B cell (primary cell): ENCODE measurements around the gene FBLN7. TPM values are rescaled to one million over a fixed set of nuclear protein-coding genes. Genes with fewer than 3 reads are reported as not detected.

Source experiments
- ATAC-seq: fragments of 200-7000 bp; cut with Tn5 transposase; one replicate; pipeline ENCODE4 v1.10.0; 2021; ENCODE audit warnings: low read depth, mild to moderate bottlenecking, moderate number of reproducible peaks, moderate library complexity
- CTCF ChIA-PET: fragments of 350-600 bp; sonication (Branson Sonifier 250); formaldehyde crosslinking; loops from one replicate; lab custom pipeline; 2021; ENCODE audit warnings: antibody characterized with exemption, inconsistent platforms; lab: Charles Lee
- POLR2A ChIA-PET: fragments of 350-600 bp; sonication (Branson Sonifier 250); formaldehyde crosslinking; loops from one replicate; lab custom pipeline; 2021; ENCODE audit warnings: antibody characterized with exemption; lab: Charles Lee
- DNase-seq: peaks from one replicate; pipeline ENCODE4 v3.0.0; 2013
- H2AFZ ChIP-seq: 2 replicates; pipeline ENCODE4 v1.6.1; 2012; ENCODE audit warnings: mild to moderate bottlenecking, low read depth, low read length; ENCODE audit not compliant: insufficient read depth, poor library complexity, severe bottlenecking
- H3K27ac ChIP-seq, 2 donors: 1 replicate in 1 of 2; 2 replicates in 1 of 2; pipeline ENCODE4 v1.5.1; 2012 to 2013; ENCODE audit warnings: low read length in 2 of 2, mild to moderate bottlenecking in 2 of 2, moderate library complexity in 1 of 2
- H3K27me3 ChIP-seq, 4 experiments: fragments of 200-600 bp in 1 of 4; sonication (generic) in 1 of 4; replicated peaks in 1 of 4; 1 replicate in 2 of 4; 2 replicates in 2 of 4; pipeline versions ENCODE4 v1.6.1 to v1.7.0; 2013 to 2016; ENCODE audit warnings: low read length in 3 of 4, mild to moderate bottlenecking in 2 of 4, mixed read lengths in 1 of 4, moderate library complexity in 1 of 4; ENCODE audit not compliant: insufficient read depth in 4 of 4, control insufficient read depth in 3 of 4; ENCODE audit errors: control extremely low read depth in 1 of 4
- H3K36me3 ChIP-seq, 2 experiments: replicated peaks in 1 of 2; 1 replicate in 1 of 2; 2 replicates in 1 of 2; pipeline versions ENCODE4 v1.6.1 to v1.7.1; 2013; ENCODE audit warnings: low read length in 1 of 2; ENCODE audit not compliant: insufficient read depth in 2 of 2, control insufficient read depth in 1 of 2; ENCODE audit errors: control extremely low read depth in 1 of 2, extremely low read depth in 1 of 2
- H3K4me1 ChIP-seq, 2 donors: fragments of 200-600 bp in 1 of 2; sonication (generic) in 1 of 2; 1 replicate in 1 of 2; 2 replicates in 1 of 2; pipeline versions ENCODE4 v1.5.1 to v1.6.1; 2013 to 2017; ENCODE audit warnings: low read length in 2 of 2; ENCODE audit not compliant: control insufficient read depth in 2 of 2, insufficient read depth in 2 of 2
- H3K4me2 ChIP-seq: replicated peaks from 2 replicates; pipeline ENCODE3; 2012; ENCODE audit warnings: mild to moderate bottlenecking, low read depth, low read length; ENCODE audit not compliant: poor library complexity, severe bottlenecking
- H3K4me3 ChIP-seq, 5 experiments: fragments of 200-600 bp in 1 of 5; sonication (generic) in 1 of 5; 1 replicate in 3 of 5; 2 replicates in 2 of 5; pipeline versions ENCODE4 v1.5.1 to v1.7.0; 2011 to 2016; ENCODE audit warnings: low read length in 4 of 5, mild to moderate bottlenecking in 4 of 5, low read depth in 2 of 5, control low read depth in 1 of 5, moderate library complexity in 1 of 5; ENCODE audit not compliant: insufficient read depth in 1 of 5; ENCODE audit errors: control extremely low read depth in 1 of 5, extremely low read depth in 1 of 5
- H3K79me2 ChIP-seq: fragments of 200-600 bp; sonication (generic); one replicate; pipeline ENCODE4 v1.6.0; 2016; ENCODE audit warnings: low read length; ENCODE audit not compliant: control insufficient read depth, insufficient read depth
- H3K9ac ChIP-seq: fragments of 200-600 bp; sonication (generic); 2 replicates; pipeline ENCODE4 v1.6.1; 2017; ENCODE audit warnings: mild to moderate bottlenecking, low read length, moderate library complexity
- H3K9me3 ChIP-seq, 3 donors: one replicate each; pipeline versions ENCODE4 v1.6.1 to v1.7.1; 2013; ENCODE audit warnings: low read length in 2 of 3; ENCODE audit not compliant: control insufficient read depth in 2 of 3, insufficient read depth in 1 of 3; ENCODE audit errors: control extremely low read depth in 1 of 3
- H4K20me1 ChIP-seq: 2 replicates; pipeline ENCODE4 v1.6.0; 2012; ENCODE audit warnings: mild to moderate bottlenecking, low read length; ENCODE audit not compliant: insufficient read depth, control insufficient read depth, poor library complexity, severe bottlenecking
- H3K27ac Mint-ChIP-seq: one replicate; pipeline ENCODE4 v1.8.0; 2021; ENCODE audit warnings: mixed read lengths
- H3K27me3 Mint-ChIP-seq: one replicate; pipeline ENCODE4 v1.8.0; 2021; ENCODE audit warnings: mixed read lengths
- H3K4me1 Mint-ChIP-seq: one replicate; pipeline ENCODE4 v1.8.0; 2021; ENCODE audit warnings: mixed read lengths
- H3K4me3 Mint-ChIP-seq: one replicate; pipeline ENCODE4 v1.8.0; 2021; ENCODE audit warnings: mixed read lengths
- H3K9me3 Mint-ChIP-seq: one replicate; pipeline ENCODE4 v1.8.0; 2022; ENCODE audit warnings: mixed read lengths; ENCODE audit not compliant: insufficient read depth
- CTCF ChIP-seq: fragments of 200-600 bp; IDR thresholded peaks from one replicate; pipeline ENCODE4 v1.8.0; 2022; ENCODE audit warnings: antibody characterized with exemption, mild to moderate bottlenecking
- EZH2 ChIP-seq: IDR thresholded peaks from 2 replicates; pipeline ENCODE4 v1.6.1; 2012; ENCODE audit warnings: borderline replicate concordance, low read depth, mild to moderate bottlenecking, moderate library complexity, low read length; ENCODE audit not compliant: insufficient read depth, poor library complexity, severe bottlenecking
- WGBS: methylation state at CpG from one replicate; pipeline ENCODE4 v1.1.5; 2013; ENCODE audit warnings: missing lambda C conversion rate; ENCODE audit not compliant: insufficient coverage; 5-methylcytosine and 5-hydroxymethylcytosine counted together
- intact Hi-C: fragments of 100-400 bp; cut with micrococcal nuclease; formaldehyde crosslinking; loops from one replicate; pipeline ENCODE4 v1.10.0; 2022
- polyA plus RNA-seq: library from polyadenylated mRNA; depleted of rRNA; stranded (reverse); fragments of >200 nt; gene quantifications from 2 replicates; pipeline ENCODE4 v1.2.3, GENCODE V29; 2012
- total RNA-seq, 2 donors: library from RNA; stranded (reverse); fragments of 120-200 nt in 1 of 2; gene quantifications; 1 replicate in 1 of 2; 2 replicates in 1 of 2; pipeline versions ENCODE4 v1.2.3 to v1.2.4, GENCODE V29; 2013 to 2022

The FBLN7 gene
- total and polyA plus RNA-seq, 2 donors (not counting 1 experiment from before 2014, with no cell fraction given) = 0.13 to 1.1 TPM

- ChIA-PET POLR2A (no interaction called here), CTCF (no interaction called here)
- H3K27ac Mint-ChIP-seq = no peak overlapping the region
- Histone ChIP-seq H3K4me2 (no peak overlapping the region), H3K9ac (no peak overlapping the region), H3K79me2 (no peaks in the 10 kb centered on the region), H3K4me1 (no peaks in the 10 kb centered on the region), H2AFZ (no peak overlapping the region), H3K27me3 (peaks cover 0 to 6% (median 0%) of the 10 kb centered on the region in 4 experiments), H3K36me3 (no peaks in the 10 kb centered on the region), H3K4me3 (no peak overlapping the region), H3K27ac (no peak overlapping the region), H3K9me3 (peaks cover 2 to 7% (median 3%) of the 10 kb centered on the region in 3 donors), H4K20me1 (no peaks in the 10 kb centered on the region)
- TF ChIP-seq CTCF (no peak), EZH2 (no peak)
- intact Hi-C loops = no loop called here
- ATAC-seq (no peak), DNase-seq (no peak)
- peaks cover 6% of the 10 kb centered on the region for H3K9me3 Mint-ChIP-seq
- peaks cover 5% of the 10 kb centered on the region for H3K4me1 Mint-ChIP-seq
- H3K4me3 Mint-ChIP-seq = no peak overlapping the region
- peaks cover 4% of the 10 kb centered on the region for H3K27me3 Mint-ChIP-seq
These were observed 60.6 kb downstream of the FBLN7 start for GRCh38 chr2:112198780-112199179.

- H3K4me3 Mint-ChIP-seq = no peak overlapping the region
- ChIA-PET POLR2A (no interaction called here), CTCF (no interaction called here)
These were observed 61.0 kb downstream of the FBLN7 start for GRCh38 chr2:112199188-112199587.

More at GRCh38 chr2:112199188-112199587, 61.0 kb downstream of the FBLN7 start:
- H3K36me3 ChIP-seq = no peaks in the 10 kb centered on the region
- H4K20me1 ChIP-seq = no peaks in the 10 kb centered on the region
- no peak overlapping the region for H3K27ac ChIP-seq
- no peak overlapping the region for H3K4me3 ChIP-seq
- peaks cover 3 to 7% (median 6%) of the 10 kb centered on the region in 3 donors for H3K9me3 ChIP-seq
- WGBS = 70% methylated on average over 3 of the region's 3 CpGs
- Mint-ChIP-seq H3K27me3 (peaks cover 4% of the 10 kb centered on the region), H3K27ac (no peak overlapping the region), H3K4me1 (peaks cover 5% of the 10 kb centered on the region), H3K9me3 (peaks cover 6% of the 10 kb centered on the region)
- intact Hi-C loops = no loop called here
- H3K4me2 ChIP-seq = no peak overlapping the region
- no peaks in the 10 kb centered on the region for H3K79me2 ChIP-seq
- no peak for DNase-seq
- TF ChIP-seq EZH2 (no peak), CTCF (no peak)
- no peak overlapping the region for H2AFZ ChIP-seq
- no peak for ATAC-seq
- H3K27me3 ChIP-seq = peaks cover 0 to 6% (median 0%) of the 10 kb centered on the region in 4 experiments
- no peak overlapping the region for H3K9ac ChIP-seq
- no peaks in the 10 kb centered on the region for H3K4me1 ChIP-seq
